Neuronal stem cell (in vitro differentiated cells): ENCODE results near the gene TENT4B.

ENCODE experiments used
- DNase-seq: peaks from one replicate; pipeline ENCODE4 v3.0.0-alpha.2; 2013; ENCODE audit warnings: low spot score
- H2AFZ ChIP-seq: one replicate; pipeline ENCODE4 v1.6.1; 2013; ENCODE audit warnings: mild to moderate bottlenecking, low read length, inconsistent platforms
- H2AK5ac ChIP-seq: 2 replicates; pipeline ENCODE4 v1.6.1; 2013; ENCODE audit warnings: low read depth, mild to moderate bottlenecking, inconsistent platforms, low read length, moderate library complexity, mixed read lengths
- H2BK120ac ChIP-seq: 2 replicates; pipeline ENCODE4 v1.6.1; 2013; ENCODE audit warnings: low read depth, mild to moderate bottlenecking, inconsistent platforms, low read length, moderate library complexity, mixed read lengths
- H2BK12ac ChIP-seq: one replicate; pipeline ENCODE4 v1.6.1; 2013; ENCODE audit warnings: low read length, inconsistent platforms
- H2BK15ac ChIP-seq: 2 replicates; pipeline ENCODE4 v1.6.1; 2013; ENCODE audit warnings: mild to moderate bottlenecking, low read length, inconsistent platforms, mixed read lengths
- H2BK5ac ChIP-seq: one replicate; pipeline ENCODE4 v1.6.1; 2013; ENCODE audit warnings: inconsistent platforms, mild to moderate bottlenecking, low read length, moderate library complexity
- H3K14ac ChIP-seq: one replicate; pipeline ENCODE4 v1.6.1; 2013; ENCODE audit warnings: low read length, inconsistent platforms
- H3K18ac ChIP-seq: 2 replicates; pipeline ENCODE4 v1.6.1; 2013; ENCODE audit warnings: low read length, inconsistent platforms
- H3K23ac ChIP-seq: 2 replicates; pipeline ENCODE4 v1.6.1; 2013; ENCODE audit warnings: low read depth, mild to moderate bottlenecking, mixed read lengths, low read length, inconsistent platforms; ENCODE audit not compliant: poor library complexity
- H3K27ac ChIP-seq: replicated peaks from 3 replicates; pipeline ENCODE4 v1.5.1; 2013; ENCODE audit warnings: low read length, inconsistent platforms
- H3K27me3 ChIP-seq, 3 experiments: 2 replicates each; pipeline ENCODE4 v1.6.1; 2013; ENCODE audit warnings: low read length in 3 of 3, mild to moderate bottlenecking in 2 of 3, inconsistent platforms in 1 of 3, low read depth in 1 of 3, mixed read lengths in 1 of 3, moderate library complexity in 1 of 3; ENCODE audit not compliant: control insufficient read depth in 3 of 3, insufficient read depth in 3 of 3
- H3K36me3 ChIP-seq, 2 donors: replicated peaks in 1 of 2; 2 replicates each; pipeline ENCODE4 v1.6.1; 2013; ENCODE audit warnings: low read length in 2 of 2; ENCODE audit not compliant: control insufficient read depth in 2 of 2, insufficient read depth in 2 of 2
- H3K4ac ChIP-seq: 2 replicates; pipeline ENCODE4 v1.6.1; 2013; ENCODE audit warnings: inconsistent platforms, mild to moderate bottlenecking, low read length, moderate library complexity
- H3K4me1 ChIP-seq, 2 donors: 1 replicate in 1 of 2; 2 replicates in 1 of 2; pipeline ENCODE4 v1.6.1; 2013; ENCODE audit warnings: low read length in 2 of 2, low read depth in 1 of 2; ENCODE audit not compliant: control insufficient read depth in 2 of 2, insufficient read depth in 1 of 2
- H3K4me2 ChIP-seq: one replicate; pipeline ENCODE4 v1.6.1; 2013; ENCODE audit warnings: mild to moderate bottlenecking, low read length, inconsistent platforms; ENCODE audit not compliant: insufficient read depth, poor library complexity, severe bottlenecking
- H3K4me3 ChIP-seq, 2 donors: 2 replicates each; pipeline ENCODE4 v1.5.1; 2013; ENCODE audit warnings: low read length in 2 of 2, mild to moderate bottlenecking in 2 of 2, inconsistent platforms in 1 of 2, moderate library complexity in 1 of 2
- H3K79me1 ChIP-seq: one replicate; pipeline ENCODE4 v1.6.1; 2013; ENCODE audit warnings: low read depth, mild to moderate bottlenecking, inconsistent platforms, low read length, moderate library complexity
- H3K9ac ChIP-seq: one replicate; pipeline ENCODE4 v1.6.1; 2013; ENCODE audit warnings: mild to moderate bottlenecking, low read depth, low read length, inconsistent platforms; ENCODE audit not compliant: poor library complexity
- H3K9me3 ChIP-seq, 2 donors: replicated peaks in 1 of 2; 2 replicates each; pipeline versions ENCODE3 to v1.6.1; 2013; ENCODE audit warnings: low read length in 2 of 2, mild to moderate bottlenecking in 2 of 2, inconsistent platforms in 1 of 2, low read depth in 1 of 2, mixed read lengths in 1 of 2, moderate library complexity in 1 of 2; ENCODE audit not compliant: control insufficient read depth in 2 of 2, insufficient read depth in 1 of 2
- H4K8ac ChIP-seq: one replicate; pipeline ENCODE4 v1.6.1; 2013; ENCODE audit warnings: low read depth, mild to moderate bottlenecking, inconsistent platforms, low read length, moderate library complexity
- H4K91ac ChIP-seq: one replicate; pipeline ENCODE4 v1.6.1; 2013; ENCODE audit warnings: low read length, low read depth, mild to moderate bottlenecking, inconsistent platforms; ENCODE audit not compliant: poor library complexity
- whole genome bisulfite sequencing, 2 donors: extraction: QIAGEN DNeasy Blood & Tissue Kit; methylation state at CpG; one replicate each; pipeline ENCODE4 v1.1.7; 2013; ENCODE audit warnings: missing lambda C conversion rate in 2 of 2, mixed read lengths in 1 of 2; ENCODE audit not compliant: insufficient read length in 2 of 2, insufficient replicate concordance in 1 of 2; ENCODE audit errors: extremely low coverage in 2 of 2; 5-methylcytosine and 5-hydroxymethylcytosine counted together

The TENT4B gene

DNA sequence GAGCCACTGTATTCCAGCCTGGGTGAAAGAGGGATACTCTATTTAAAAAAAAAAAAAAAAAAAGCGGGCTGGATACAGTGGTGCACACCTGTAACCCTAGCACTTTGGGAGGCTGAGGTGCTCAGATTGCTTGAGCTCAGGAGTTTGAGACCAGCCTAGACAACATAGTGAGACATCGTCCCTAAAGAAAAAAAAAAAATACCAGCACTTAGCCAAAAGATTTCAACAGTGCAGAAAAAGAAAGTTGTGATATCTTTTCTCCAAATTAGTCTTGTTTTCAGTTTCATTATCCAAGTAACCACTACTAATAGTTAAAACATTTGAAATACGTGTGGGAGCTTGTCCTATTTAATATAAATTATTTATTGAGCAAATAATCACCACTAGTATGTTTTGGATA, 48.7 kb downstream of the TENT4B start:
- H3K23ac ChIP-seq = no peak overlapping the region
- H3K27me3 ChIP-seq = no peaks in the 10 kb centered on the region
- no peak overlapping the region for H4K8ac ChIP-seq
- no peak overlapping the region for H2BK120ac ChIP-seq
- peaks cover 2% of the 10 kb centered on the region for H3K79me1 ChIP-seq
- H4K91ac ChIP-seq = no peak overlapping the region
- no peak overlapping the region for H3K4me3 ChIP-seq
- peaks cover 5 to 22% of the 10 kb centered on the region in 2 donors for H3K4me1 ChIP-seq
- H3K36me3 ChIP-seq = no peaks in the 10 kb centered on the region
- H3K4ac ChIP-seq = no peak overlapping the region
- H3K14ac ChIP-seq = no peak overlapping the region
- H2BK15ac ChIP-seq = no peak overlapping the region
- no peak overlapping the region for H3K18ac ChIP-seq
- H3K9ac ChIP-seq = no peak overlapping the region
- peaks cover 0 to 8% of the 10 kb centered on the region in 2 donors for H3K9me3 ChIP-seq
- no CpG with 5 or more reads among the region's 3 CpGs for WGBS, 2 donors
- no peak overlapping the region for H2AK5ac ChIP-seq
- no peak overlapping the region for H2AFZ ChIP-seq
- H2BK5ac ChIP-seq = no peak overlapping the region
- H3K27ac ChIP-seq = no peak overlapping the region
- H2BK12ac ChIP-seq = no peak overlapping the region
- no peak overlapping the region for H3K4me2 ChIP-seq
- DNase-seq = no peak

DNA sequence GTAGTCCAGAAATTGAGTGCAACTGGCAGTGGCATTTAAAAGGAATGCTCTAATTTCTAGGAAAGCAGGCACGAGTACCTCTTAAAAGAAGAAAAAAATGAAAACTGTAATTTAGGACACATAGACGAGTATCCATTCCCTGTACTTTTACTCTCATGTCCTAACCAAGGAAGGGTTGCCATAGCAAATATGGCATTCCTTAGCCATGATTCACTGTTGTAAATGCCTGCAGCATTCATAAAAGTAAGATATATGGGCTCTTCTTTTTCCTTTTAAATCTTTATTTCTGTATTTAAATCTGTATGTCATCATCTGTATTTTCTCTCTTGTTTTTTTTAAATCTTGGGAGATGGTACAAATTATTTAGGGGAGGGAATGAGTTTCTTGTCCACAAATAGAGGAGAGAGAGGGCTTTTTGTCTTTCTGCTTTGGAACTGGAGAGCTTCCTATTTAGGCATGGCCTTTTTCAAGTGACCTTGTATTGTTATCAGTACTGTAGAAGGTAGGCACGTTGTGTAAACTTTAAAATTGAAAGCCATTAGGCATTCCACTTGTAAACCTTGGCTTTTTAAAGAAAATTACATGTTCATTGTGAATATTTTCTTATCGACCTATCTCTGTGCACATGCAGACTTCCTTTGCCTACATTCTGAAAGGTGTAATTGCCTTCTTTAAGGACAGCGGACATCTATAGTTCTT, 50.0 kb downstream of the TENT4B start:
- no peak overlapping the region for H3K18ac ChIP-seq
- H3K9ac ChIP-seq = no peak overlapping the region
- H3K14ac ChIP-seq = no peak overlapping the region
- DNase-seq = no peak
- H3K4me1 ChIP-seq = peaks cover 5 to 28% of the 10 kb centered on the region in 2 donors
- H2AK5ac ChIP-seq = no peak overlapping the region
- no peak overlapping the region for H3K4ac ChIP-seq
- no peaks in the 10 kb centered on the region for H3K27me3 ChIP-seq
- H2BK5ac ChIP-seq = no peak overlapping the region
- no peak overlapping the region for H2BK12ac ChIP-seq
- H3K23ac ChIP-seq = no peak overlapping the region
- H3K4me2 ChIP-seq = no peak overlapping the region
- no peak overlapping the region for H4K8ac ChIP-seq
- H3K36me3 ChIP-seq = no peaks in the 10 kb centered on the region
- H2BK120ac ChIP-seq = no peak overlapping the region
- H2BK15ac ChIP-seq = no peak overlapping the region
- WGBS, 2 donors = no CpG with 5 or more reads among the region's 5 CpGs
- H3K79me1 ChIP-seq = peaks cover 2% of the 10 kb centered on the region
- no peak overlapping the region for H3K27ac ChIP-seq
- H3K4me3 ChIP-seq = no peak overlapping the region
- no peak overlapping the region for H2AFZ ChIP-seq
- no peak overlapping the region for H4K91ac ChIP-seq
- peaks cover 0 to 1% of the 10 kb centered on the region in 2 donors for H3K9me3 ChIP-seq

DNA sequence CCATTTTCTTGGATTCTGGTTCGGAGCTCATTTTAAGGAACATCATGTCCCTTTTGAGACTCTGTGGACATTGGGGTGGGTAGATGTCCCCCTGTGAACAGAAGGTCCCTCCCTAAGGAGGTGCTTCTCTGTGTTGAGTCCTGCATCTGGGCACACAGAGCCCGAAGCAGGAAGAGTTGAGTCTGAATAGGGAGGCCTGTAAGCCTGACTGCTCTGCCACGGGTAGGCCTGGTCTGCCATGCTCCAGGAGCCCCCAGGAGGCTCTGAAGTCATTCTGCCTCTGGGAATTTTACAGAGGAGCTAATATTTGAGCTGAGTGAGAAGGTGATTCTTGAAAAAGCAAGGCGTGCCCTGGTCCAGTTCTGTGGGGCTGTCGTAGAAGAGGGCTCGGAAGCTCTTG, 50.6 kb downstream of the TENT4B start:
- Histone ChIP-seq H3K9me3 (no peaks in the 10 kb centered on the region), H3K79me1 (peaks cover 2% of the 10 kb centered on the region), H3K27me3 (no peaks in the 10 kb centered on the region), H2AK5ac (no peak overlapping the region), H4K8ac (no peak overlapping the region), H3K4me3 (no peak overlapping the region), H4K91ac (no peak overlapping the region), H3K4me1 (peaks cover 5 to 30% of the 10 kb centered on the region in 2 donors), H2BK12ac (no peak overlapping the region), H3K23ac (no peak overlapping the region), H3K9ac (no peak overlapping the region), H3K18ac (no peak overlapping the region), H2AFZ (no peak overlapping the region), H3K4ac (no peak overlapping the region), H3K27ac (no peak overlapping the region), H3K14ac (no peak overlapping the region), H3K36me3 (no peaks in the 10 kb centered on the region), H2BK15ac (no peak overlapping the region), H3K4me2 (no peak overlapping the region), H2BK120ac (no peak overlapping the region), H2BK5ac (no peak overlapping the region)
- WGBS, 2 donors = no CpG with 5 or more reads among the region's 6 CpGs
- no peak for DNase-seq

DNA sequence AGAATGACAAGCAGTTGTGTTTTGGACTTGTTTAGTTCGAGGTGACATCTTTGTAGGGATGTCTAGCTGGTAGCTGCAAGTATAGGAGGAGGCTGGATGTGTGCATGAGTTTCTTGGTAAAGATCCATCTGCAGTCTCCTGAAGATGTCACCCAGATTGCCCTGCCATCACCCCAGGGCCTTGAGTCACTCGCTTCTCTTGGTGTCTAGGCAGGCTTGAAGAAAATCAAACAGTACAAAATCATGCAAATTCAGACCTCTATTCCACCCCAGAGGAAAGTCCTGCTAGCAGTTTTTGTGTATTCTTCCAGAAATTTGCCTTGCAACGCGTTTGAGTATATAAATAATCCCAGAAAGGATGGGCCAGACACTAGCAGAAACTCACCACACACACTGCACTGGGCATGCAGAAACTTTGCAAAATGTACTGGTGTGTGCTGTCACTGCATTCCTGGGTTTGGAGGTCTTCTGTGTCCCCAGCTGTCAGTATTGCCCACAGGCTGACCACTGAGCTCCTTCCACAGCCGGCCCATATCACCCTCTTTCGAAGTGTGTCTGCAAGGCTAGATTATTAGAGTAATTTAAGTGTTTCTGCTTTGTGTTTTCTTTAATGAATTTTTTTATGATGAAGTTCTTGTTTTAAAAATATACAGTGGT, 51.5 kb downstream of the TENT4B start:
- Histone ChIP-seq H3K27me3 (no peaks in the 10 kb centered on the region), H4K8ac (no peak overlapping the region), H3K4ac (no peak overlapping the region), H3K14ac (no peak overlapping the region), H3K4me2 (no peak overlapping the region), H3K23ac (no peak overlapping the region), H3K9me3 (no peaks in the 10 kb centered on the region), H2AK5ac (no peak overlapping the region), H3K79me1 (peaks cover 2% of the 10 kb centered on the region), H2BK12ac (no peak overlapping the region), H2AFZ (no peak overlapping the region), H2BK120ac (no peak overlapping the region), H3K4me1 (peaks cover 5 to 30% of the 10 kb centered on the region in 2 donors), H3K9ac (no peak overlapping the region), H2BK15ac (no peak overlapping the region), H3K27ac (no peak overlapping the region), H2BK5ac (no peak overlapping the region), H3K36me3 (no peaks in the 10 kb centered on the region), H3K4me3 (no peak overlapping the region), H3K18ac (no peak overlapping the region), H4K91ac (no peak overlapping the region)
- DNase-seq = no peak
- WGBS, 2 donors = no CpG with 5 or more reads among the region's 6 CpGs
